Neural progenitor cell (in vitro differentiated cells): ENCODE data around the gene ZC3H12D.

Experiments used
- EZH2 ChIP-seq: fragments of 200-600 bp; sonication (generic); IDR thresholded peaks from 2 replicates; pipeline ENCODE4 v1.6.1; 2017; ENCODE audit warnings: antibody characterized with exemption, mild to moderate bottlenecking, moderate library complexity
- EZH2phosphoT487 ChIP-seq: fragments of 200-600 bp; sonication (generic); IDR thresholded peaks from 2 replicates; pipeline ENCODE4 v1.6.1; 2017; ENCODE audit warnings: antibody characterized with exemption
- TF ChIP-seq, protein P1 (sequence below): fragments of 200-600 bp; sonication (generic); IDR thresholded peaks from 2 replicates; pipeline ENCODE4 v1.5.1; 2017; ENCODE audit warnings: antibody characterized with exemption, mild to moderate bottlenecking

DNA sequence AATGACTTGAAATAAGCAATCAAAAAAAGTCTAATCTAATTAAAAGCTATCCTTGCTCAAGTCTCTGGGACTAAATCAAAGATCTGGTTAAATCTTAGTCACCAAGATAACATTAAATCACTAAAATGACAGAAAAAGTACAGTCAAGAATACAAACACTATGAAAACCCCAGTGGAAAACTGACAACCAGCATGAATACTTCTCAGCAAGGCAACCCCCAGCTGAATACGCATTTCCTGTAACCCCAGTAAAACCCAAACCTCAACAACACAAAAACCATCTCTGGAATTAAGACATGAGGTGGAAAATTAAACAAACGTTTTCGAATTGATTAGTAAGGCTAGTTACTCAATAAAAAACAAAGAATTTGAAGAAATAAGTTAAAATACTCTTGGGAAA, 23.7 kb upstream of the ZC3H12D start:
- TF ChIP-seq, protein P1, sequence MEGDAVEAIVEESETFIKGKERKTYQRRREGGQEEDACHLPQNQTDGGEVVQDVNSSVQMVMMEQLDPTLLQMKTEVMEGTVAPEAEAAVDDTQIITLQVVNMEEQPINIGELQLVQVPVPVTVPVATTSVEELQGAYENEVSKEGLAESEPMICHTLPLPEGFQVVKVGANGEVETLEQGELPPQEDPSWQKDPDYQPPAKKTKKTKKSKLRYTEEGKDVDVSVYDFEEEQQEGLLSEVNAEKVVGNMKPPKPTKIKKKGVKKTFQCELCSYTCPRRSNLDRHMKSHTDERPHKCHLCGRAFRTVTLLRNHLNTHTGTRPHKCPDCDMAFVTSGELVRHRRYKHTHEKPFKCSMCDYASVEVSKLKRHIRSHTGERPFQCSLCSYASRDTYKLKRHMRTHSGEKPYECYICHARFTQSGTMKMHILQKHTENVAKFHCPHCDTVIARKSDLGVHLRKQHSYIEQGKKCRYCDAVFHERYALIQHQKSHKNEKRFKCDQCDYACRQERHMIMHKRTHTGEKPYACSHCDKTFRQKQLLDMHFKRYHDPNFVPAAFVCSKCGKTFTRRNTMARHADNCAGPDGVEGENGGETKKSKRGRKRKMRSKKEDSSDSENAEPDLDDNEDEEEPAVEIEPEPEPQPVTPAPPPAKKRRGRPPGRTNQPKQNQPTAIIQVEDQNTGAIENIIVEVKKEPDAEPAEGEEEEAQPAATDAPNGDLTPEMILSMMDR: no peak
- no peak for TF ChIP-seq EZH2
- TF ChIP-seq EZH2phosphoT487: no peak
